GM21786 (cell line): ENCODE results near the gene IZUMO4.

Experiments
- ATAC-seq: cut with Tn5 transposase; IDR thresholded peaks from one replicate; pipeline ENCODE4 v1.9.1; 2021; ENCODE audit not compliant: unreplicated experiment

IZUMO4 gene

DNA sequence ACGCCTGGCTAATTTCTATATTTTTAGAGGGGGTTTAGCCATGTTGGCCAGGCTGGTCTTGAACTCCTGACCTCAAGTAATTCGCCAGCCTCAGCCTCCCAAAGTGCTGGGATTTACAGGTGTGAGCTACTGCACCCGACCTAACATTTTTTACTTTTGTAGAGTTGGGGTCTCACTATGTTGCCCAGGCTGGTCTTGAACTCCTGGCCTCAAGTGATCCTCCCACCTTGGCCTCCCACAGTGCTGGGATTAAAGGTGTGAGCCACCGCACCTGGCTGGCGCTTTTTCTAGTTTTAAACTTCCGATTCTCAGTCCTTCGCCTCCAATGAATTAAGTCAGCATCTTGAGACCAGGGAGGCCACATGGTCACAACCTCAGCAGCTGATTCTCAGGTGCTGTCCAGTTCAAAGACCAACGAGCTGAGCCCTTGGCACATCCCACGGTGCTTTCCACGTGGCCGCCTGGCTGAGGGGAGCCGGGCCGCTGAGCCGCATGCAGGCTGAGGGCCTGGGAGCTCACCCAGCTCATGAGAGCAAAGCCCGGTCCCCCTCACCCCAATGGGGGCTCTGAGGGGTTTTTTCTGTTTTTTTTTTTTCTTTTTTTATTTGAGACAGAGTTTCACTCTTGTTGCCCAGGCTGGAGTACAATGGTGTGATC, 45.6 kb downstream of the IZUMO4 start:
- no peak for ATAC-seq

DNA sequence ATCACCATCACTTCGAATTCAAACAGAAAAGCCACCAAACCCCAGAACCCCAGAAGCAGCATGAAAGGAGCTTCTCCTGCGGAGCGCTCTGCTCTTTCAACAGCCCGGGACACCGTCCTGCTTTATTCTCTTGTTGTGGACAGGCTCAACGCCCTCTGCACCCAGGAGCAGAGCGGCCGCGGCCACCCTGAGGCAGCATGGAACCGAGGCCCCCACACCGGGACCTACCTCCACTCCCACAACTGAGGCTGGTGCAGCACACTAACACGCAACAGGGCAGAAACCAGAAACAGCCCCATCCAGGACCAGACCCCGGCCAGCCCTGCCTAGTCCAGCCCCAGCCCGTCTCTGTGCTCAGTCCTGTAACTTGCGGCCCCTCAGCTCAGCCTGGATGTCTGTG, 47.5 kb downstream of the IZUMO4 start:
- ATAC-seq = no peak

DNA sequence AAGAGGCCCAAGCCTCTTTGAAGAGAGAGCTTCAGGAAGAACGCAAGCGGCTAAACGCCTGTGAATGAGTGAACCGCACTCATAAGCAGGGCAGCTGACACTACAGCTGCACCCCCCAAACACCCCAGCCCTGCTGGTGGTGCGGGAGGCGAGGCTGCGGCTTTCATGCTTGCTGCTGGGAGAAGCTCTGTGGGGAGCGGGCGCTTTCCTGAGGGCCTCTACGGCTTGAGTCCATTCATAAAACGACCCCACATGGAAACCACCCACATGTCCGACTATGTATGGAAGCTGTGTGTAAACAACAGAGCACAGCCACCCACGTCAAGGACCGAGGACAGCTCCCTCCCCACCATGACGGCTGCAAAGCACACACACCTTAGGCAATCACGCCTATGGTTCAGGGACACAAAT, 49.1 kb downstream of the IZUMO4 start:
- no peak for ATAC-seq

DNA sequence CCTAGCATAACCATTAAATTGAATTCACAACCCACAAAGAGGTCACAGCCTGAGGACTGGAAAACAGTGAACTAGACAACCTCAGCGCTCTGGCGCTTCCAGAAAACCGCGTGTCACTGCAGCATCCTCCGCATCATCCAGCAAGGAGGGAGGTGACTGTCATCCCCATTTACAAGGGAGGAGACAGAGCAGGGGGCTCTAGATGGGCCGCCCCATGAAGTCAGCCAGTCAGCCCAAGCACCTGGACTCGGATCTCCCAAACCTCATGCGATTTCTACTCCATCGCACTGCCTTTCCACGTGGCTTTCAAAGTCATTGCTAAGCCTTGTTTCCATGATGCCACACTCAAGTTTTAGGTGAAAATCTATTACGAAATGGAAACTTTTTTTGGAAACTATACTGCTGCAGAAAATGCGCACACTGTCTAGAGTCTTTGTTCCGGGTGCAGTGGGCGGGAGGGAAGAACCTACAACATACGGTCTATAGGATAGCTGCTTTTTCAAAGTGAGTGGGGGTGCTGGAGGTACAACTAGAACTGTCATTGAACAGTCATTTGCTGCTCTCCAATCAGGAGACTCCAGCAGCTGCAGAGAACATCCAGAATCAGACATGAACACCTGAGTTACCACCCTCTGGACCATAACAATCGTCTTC, 51.9 kb downstream of the IZUMO4 start:
- ATAC-seq = no peak
